Activated T-helper 17 cell treated with anti-CD3 and anti-CD28 coated beads, Interleukin-2, amount 50 U/mL, for 72 hours (primary cell): ENCODE data around the gene GLA. TPM values are rescaled to one million over a fixed set of nuclear protein-coding genes. Genes with fewer than 3 reads are reported as not detected.
A peak's percentile ranks its signal among the peaks of the same experiment; 100 is the strongest.

Source experiments
- ATAC-seq: fragments of 150-1000 bp; cut with Tn5 transposase; replicated peaks from 2 replicates; pipeline ENCODE4 v1.10.0; 2021; ENCODE audit warnings: mild to moderate bottlenecking, moderate library complexity
- H3K27ac Mint-ChIP-seq: one replicate; pipeline ENCODE4 v1.8.0; 2022; ENCODE audit warnings: mixed read lengths
- H3K27me3 Mint-ChIP-seq: one replicate; pipeline ENCODE4 v1.8.0; 2022; ENCODE audit warnings: mixed read lengths
- H3K36me3 Mint-ChIP-seq: one replicate; pipeline ENCODE4 v1.8.0; 2022; ENCODE audit warnings: low read depth, mild to moderate bottlenecking, mixed read lengths
- H3K4me1 Mint-ChIP-seq: one replicate; pipeline ENCODE4 v1.8.0; 2022; ENCODE audit warnings: mixed read lengths
- H3K4me3 Mint-ChIP-seq: one replicate; pipeline ENCODE4 v1.8.0; 2022; ENCODE audit warnings: mild to moderate bottlenecking, mixed read lengths
- H3K9me3 Mint-ChIP-seq: one replicate; pipeline ENCODE4 v1.8.0; 2022; ENCODE audit warnings: mixed read lengths
- total RNA-seq, 2 donors: library from RNA; stranded (reverse); gene quantifications; one replicate each; pipeline ENCODE4 v1.2.3, GENCODE V29; 2022

Gene GLA
- total RNA-seq, 2 donors from 2014 or later = 64.9 to 67.2 TPM

GRCh38 chrX:101415180-101416145 is 7.7 kb upstream of the GLA start:
- no peaks in the 10 kb centered on the region for H3K9me3 Mint-ChIP-seq
- peak; percentile 72 for ATAC-seq
- peaks cover 27% of the 10 kb centered on the region for H3K36me3 Mint-ChIP-seq
- peak overlapping the region; percentile 91 for H3K4me3 Mint-ChIP-seq
- no peaks in the 10 kb centered on the region for H3K27me3 Mint-ChIP-seq
- H3K4me1 Mint-ChIP-seq = peaks cover 39% of the 10 kb centered on the region
- H3K27ac Mint-ChIP-seq = peak overlapping the region; percentile 87

GRCh38 chrX:101411984-101412383 is 4.3 kb upstream of the GLA start:
- Mint-ChIP-seq H3K4me3 (peak overlapping the region; percentile 54), H3K27ac (peak overlapping the region; percentile 82), H3K9me3 (no peaks in the 10 kb centered on the region), H3K27me3 (no peaks in the 10 kb centered on the region), H3K4me1 (peaks cover 27% of the 10 kb centered on the region), H3K36me3 (peaks cover 41% of the 10 kb centered on the region)
- no peak for ATAC-seq

- Mint-ChIP-seq H3K4me3 (peak overlapping the region; percentile 90), H3K27me3 (no peaks in the 10 kb centered on the region), H3K9me3 (no peaks in the 10 kb centered on the region), H3K27ac (peak overlapping the region; percentile 94), H3K4me1 (peaks cover 23% of the 10 kb centered on the region), H3K36me3 (peaks cover 50% of the 10 kb centered on the region)
- no peak for ATAC-seq
Observed at GRCh38 chrX:101410461-101410860, 2.7 kb upstream of the GLA start.

GRCh38 chrX:101409043-101409442 is 1.3 kb upstream of the GLA start:
- H3K27ac Mint-ChIP-seq = peak overlapping the region; percentile 94

GRCh38 chrX:101408532-101408841 is 762 bp upstream of the GLA start:
- Mint-ChIP-seq H3K27me3 (no peaks in the 10 kb centered on the region), H3K9me3 (no peaks in the 10 kb centered on the region)
- ATAC-seq = peak; percentile 55

More at GRCh38 chrX:101409043-101409442, 1.3 kb upstream of the GLA start:
- Mint-ChIP-seq H3K27me3 (no peaks in the 10 kb centered on the region), H3K9me3 (no peaks in the 10 kb centered on the region), H3K4me3 (peak overlapping the region; percentile 90), H3K36me3 (peaks cover 64% of the 10 kb centered on the region), H3K4me1 (peaks cover 17% of the 10 kb centered on the region)
- ATAC-seq = no peak

GRCh38 chrX:101407167-101407747 is 468 bp downstream of the GLA start:
- no peaks in the 10 kb centered on the region for H3K27me3 Mint-ChIP-seq
- no peaks in the 10 kb centered on the region for H3K9me3 Mint-ChIP-seq
- peak overlapping the region; percentile 94 for H3K27ac Mint-ChIP-seq
- peaks cover 8% of the 10 kb centered on the region for H3K4me1 Mint-ChIP-seq
- peaks cover 64% of the 10 kb centered on the region for H3K36me3 Mint-ChIP-seq
- ATAC-seq = no peak
- H3K4me3 Mint-ChIP-seq = peak overlapping the region; percentile 90

More at GRCh38 chrX:101408532-101408841, 762 bp upstream of the GLA start:
- Mint-ChIP-seq H3K27ac (peak overlapping the region; percentile 94), H3K4me3 (peak overlapping the region; percentile 90), H3K4me1 (peaks cover 17% of the 10 kb centered on the region), H3K36me3 (peaks cover 66% of the 10 kb centered on the region)

- ATAC-seq = no peak
- Mint-ChIP-seq H3K27ac (no peak overlapping the region), H3K4me3 (no peak overlapping the region), H3K9me3 (no peaks in the 10 kb centered on the region), H3K4me1 (no peaks in the 10 kb centered on the region), H3K27me3 (no peaks in the 10 kb centered on the region), H3K36me3 (peaks cover 79% of the 10 kb centered on the region)
Observed at GRCh38 chrX:101399825-101400224, 7.9 kb downstream of the GLA start.

- peaks cover 1% of the 10 kb centered on the region for H3K4me1 Mint-ChIP-seq
- no peak overlapping the region for H3K27ac Mint-ChIP-seq
- no peak for ATAC-seq
- no peaks in the 10 kb centered on the region for H3K9me3 Mint-ChIP-seq
- no peak overlapping the region for H3K4me3 Mint-ChIP-seq
- H3K36me3 Mint-ChIP-seq = peaks cover 79% of the 10 kb centered on the region
- H3K27me3 Mint-ChIP-seq = no peaks in the 10 kb centered on the region
Observed at GRCh38 chrX:101398694-101399093, 9.0 kb downstream of the GLA start.

GRCh38 chrX:101397779-101398178 is 9.9 kb downstream of the GLA start:
- no peak overlapping the region for H3K27ac Mint-ChIP-seq
- no peak for ATAC-seq
- peaks cover 80% of the 10 kb centered on the region for H3K36me3 Mint-ChIP-seq

GRCh38 chrX:101395789-101396188 is 11.9 kb downstream of the GLA start:
- H3K27me3 Mint-ChIP-seq = no peaks in the 10 kb centered on the region
- H3K4me1 Mint-ChIP-seq = peaks cover 4% of the 10 kb centered on the region
- H3K4me3 Mint-ChIP-seq = no peak overlapping the region
- peak overlapping the region; percentile 48 for H3K27ac Mint-ChIP-seq
- ATAC-seq = no peak
- H3K9me3 Mint-ChIP-seq = no peaks in the 10 kb centered on the region
- peaks cover 80% of the 10 kb centered on the region for H3K36me3 Mint-ChIP-seq

More at GRCh38 chrX:101397779-101398178, 9.9 kb downstream of the GLA start:
- H3K4me1 Mint-ChIP-seq = peaks cover 4% of the 10 kb centered on the region
- H3K27me3 Mint-ChIP-seq = no peaks in the 10 kb centered on the region
- no peaks in the 10 kb centered on the region for H3K9me3 Mint-ChIP-seq
- H3K4me3 Mint-ChIP-seq = no peak overlapping the region

GRCh38 chrX:101394372-101394771 is 13.4 kb downstream of the GLA start:
- Mint-ChIP-seq H3K27ac (no peak overlapping the region), H3K27me3 (no peaks in the 10 kb centered on the region), H3K4me1 (peaks cover 4% of the 10 kb centered on the region), H3K4me3 (peak overlapping the region; percentile 95), H3K9me3 (no peaks in the 10 kb centered on the region), H3K36me3 (peaks cover 69% of the 10 kb centered on the region)
- no peak for ATAC-seq

- H3K27ac Mint-ChIP-seq = peak overlapping the region; percentile 33
- H3K27me3 Mint-ChIP-seq = no peaks in the 10 kb centered on the region
- H3K9me3 Mint-ChIP-seq = no peaks in the 10 kb centered on the region
Observed at GRCh38 chrX:101393530-101394305, 14.0 kb downstream of the GLA start.

GRCh38 chrX:101391831-101392230 is 15.9 kb downstream of the GLA start:
- Mint-ChIP-seq H3K27me3 (no peaks in the 10 kb centered on the region), H3K27ac (peak overlapping the region; percentile 94), H3K4me3 (peak overlapping the region; percentile 95), H3K9me3 (no peaks in the 10 kb centered on the region), H3K4me1 (peaks cover 4% of the 10 kb centered on the region), H3K36me3 (peaks cover 62% of the 10 kb centered on the region)
- ATAC-seq = no peak

More at GRCh38 chrX:101393530-101394305, 14.0 kb downstream of the GLA start:
- Mint-ChIP-seq H3K36me3 (peaks cover 65% of the 10 kb centered on the region), H3K4me3 (peak overlapping the region; percentile 95), H3K4me1 (peaks cover 4% of the 10 kb centered on the region)
- no peak for ATAC-seq
